Measurements from ENCODE around the gene RNF17. TPM values are rescaled to one million over a fixed set of nuclear protein-coding genes. Genes with fewer than 3 reads are reported as not detected.

RNF17 gene
- total RNA-seq, 1 donor from 2014 or later: not detected

Other genes starting within 250 kb of the RNF17 start
- 0.86 and 0.89 TPM in 2 replicates for gene ATP12A, start 83.8 kb upstream of the RNF17 start, total RNA-seq